GM12878 (cell line): ENCODE measurements around the gene CAPN14. TPM values are rescaled to one million over a fixed set of nuclear protein-coding genes. Genes with fewer than 3 reads are reported as not detected.

Experiments
- LARP7 ChIP-seq: fragments of 450-650 bp; IDR thresholded peaks from 2 replicates; pipeline ENCODE4 v1.6.1; 2017; ENCODE audit warnings: mild to moderate bottlenecking
- POLR2A ChIP-seq: IDR thresholded peaks from 2 replicates; pipeline ENCODE4 v1.6.1; 2011; ENCODE audit warnings: low read depth, mild to moderate bottlenecking, low read length
- ZNF217 ChIP-seq: fragments of 450-650 bp; IDR thresholded peaks from 2 replicates; pipeline ENCODE4 v1.6.1; 2017; ENCODE audit warnings: antibody characterized with exemption, mild to moderate bottlenecking
- polyA plus RNA-seq, 11 experiments: library from polyadenylated mRNA; depleted of rRNA in 4 of 11; unstranded in 6 of 11; stranded (reverse) in 5 of 11; fragments of >200 nt; fragmentation: Nextera tagmentation in 4 of 11; fragmentation: Illumina TruSeq in 1 of 11; extraction: Ambion mirVana in 4 of 11; extraction: Trizol in 1 of 11; gene quantifications; 1 replicate in 1 of 11; 2 replicates in 10 of 11; pipeline versions ENCODE4 v1.2.1 to v1.2.3, GENCODE V29; 2011 to 2016; ENCODE audit warnings: inconsistent platforms in 2 of 11, missing spikeins in 2 of 11, low read depth in 1 of 11
- total RNA-seq, 4 experiments: library from RNA; depleted of rRNA in 3 of 4; stranded (reverse); fragments of >200 nt in 3 of 4; fragmentation: Illumina TruSeq in 1 of 4; extraction: Trizol in 1 of 4; gene quantifications; 2 replicates each; pipeline versions ENCODE4 v1.2.1 to v1.2.3, GENCODE V29; 2013 to 2021
- TF ChIP-seq, protein P1 (sequence below): fragments of 450-650 bp; formaldehyde crosslinking; IDR thresholded peaks from 2 replicates; pipeline ENCODE4 v1.4.0; 2020; ENCODE audit warnings: mild to moderate bottlenecking, moderate library complexity
- TF ChIP-seq, protein P2 (sequence below): IDR thresholded peaks from 2 replicates; pipeline ENCODE4 v1.6.1; 2012; ENCODE audit warnings: improper control_type of control experiment, low read depth, low read length; ENCODE audit not compliant: insufficient replicate concordance
- TF ChIP-seq, protein P3 (sequence below): fragments of 450-650 bp; IDR thresholded peaks from 2 replicates; pipeline ENCODE4 v1.6.1; 2016; ENCODE audit warnings: mild to moderate bottlenecking

CAPN14 gene
- total and polyA plus RNA-seq, 10 of the 15 experiments (the other 5 are each of a cell fraction or from before 2014, with no cell fraction given), result 0.08 to 1.5 (median 1.1) TPM

DNA sequence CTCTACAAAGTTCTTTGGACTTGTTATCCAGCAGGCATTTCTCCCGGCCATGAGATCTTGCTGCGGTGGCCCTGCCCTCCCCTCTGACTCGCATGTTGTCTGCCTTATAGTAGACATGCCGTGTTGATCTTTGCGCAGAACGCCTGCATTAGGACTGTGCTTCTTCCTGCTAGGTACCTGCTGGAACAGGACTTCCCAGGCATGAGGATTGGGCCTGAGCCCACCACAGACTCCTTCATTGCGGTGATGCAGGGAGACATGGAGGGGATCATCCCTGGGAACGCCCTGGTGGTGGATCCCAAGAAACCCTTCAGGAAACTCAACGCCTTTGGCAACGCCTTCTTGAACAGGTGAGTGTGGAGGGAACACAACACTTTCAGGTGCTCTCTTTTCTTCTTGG, 26.8 kb upstream of the CAPN14 start (continued):
- TF ChIP-seq, protein P1, sequence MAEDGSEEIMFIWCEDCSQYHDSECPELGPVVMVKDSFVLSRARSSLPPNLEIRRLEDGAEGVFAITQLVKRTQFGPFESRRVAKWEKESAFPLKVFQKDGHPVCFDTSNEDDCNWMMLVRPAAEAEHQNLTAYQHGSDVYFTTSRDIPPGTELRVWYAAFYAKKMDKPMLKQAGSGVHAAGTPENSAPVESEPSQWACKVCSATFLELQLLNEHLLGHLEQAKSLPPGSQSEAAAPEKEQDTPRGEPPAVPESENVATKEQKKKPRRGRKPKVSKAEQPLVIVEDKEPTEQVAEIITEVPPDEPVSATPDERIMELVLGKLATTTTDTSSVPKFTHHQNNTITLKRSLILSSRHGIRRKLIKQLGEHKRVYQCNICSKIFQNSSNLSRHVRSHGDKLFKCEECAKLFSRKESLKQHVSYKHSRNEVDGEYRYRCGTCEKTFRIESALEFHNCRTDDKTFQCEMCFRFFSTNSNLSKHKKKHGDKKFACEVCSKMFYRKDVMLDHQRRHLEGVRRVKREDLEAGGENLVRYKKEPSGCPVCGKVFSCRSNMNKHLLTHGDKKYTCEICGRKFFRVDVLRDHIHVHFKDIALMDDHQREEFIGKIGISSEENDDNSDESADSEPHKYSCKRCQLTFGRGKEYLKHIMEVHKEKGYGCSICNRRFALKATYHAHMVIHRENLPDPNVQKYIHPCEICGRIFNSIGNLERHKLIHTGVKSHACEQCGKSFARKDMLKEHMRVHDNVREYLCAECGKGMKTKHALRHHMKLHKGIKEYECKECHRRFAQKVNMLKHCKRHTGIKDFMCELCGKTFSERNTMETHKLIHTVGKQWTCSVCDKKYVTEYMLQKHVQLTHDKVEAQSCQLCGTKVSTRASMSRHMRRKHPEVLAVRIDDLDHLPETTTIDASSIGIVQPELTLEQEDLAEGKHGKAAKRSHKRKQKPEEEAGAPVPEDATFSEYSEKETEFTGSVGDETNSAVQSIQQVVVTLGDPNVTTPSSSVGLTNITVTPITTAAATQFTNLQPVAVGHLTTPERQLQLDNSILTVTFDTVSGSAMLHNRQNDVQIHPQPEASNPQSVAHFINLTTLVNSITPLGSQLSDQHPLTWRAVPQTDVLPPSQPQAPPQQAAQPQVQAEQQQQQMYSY, result no peak
- TF ChIP-seq LARP7 (no peak), ZNF217 (no peak), POLR2A (no peak)
- TF ChIP-seq, protein P2, sequence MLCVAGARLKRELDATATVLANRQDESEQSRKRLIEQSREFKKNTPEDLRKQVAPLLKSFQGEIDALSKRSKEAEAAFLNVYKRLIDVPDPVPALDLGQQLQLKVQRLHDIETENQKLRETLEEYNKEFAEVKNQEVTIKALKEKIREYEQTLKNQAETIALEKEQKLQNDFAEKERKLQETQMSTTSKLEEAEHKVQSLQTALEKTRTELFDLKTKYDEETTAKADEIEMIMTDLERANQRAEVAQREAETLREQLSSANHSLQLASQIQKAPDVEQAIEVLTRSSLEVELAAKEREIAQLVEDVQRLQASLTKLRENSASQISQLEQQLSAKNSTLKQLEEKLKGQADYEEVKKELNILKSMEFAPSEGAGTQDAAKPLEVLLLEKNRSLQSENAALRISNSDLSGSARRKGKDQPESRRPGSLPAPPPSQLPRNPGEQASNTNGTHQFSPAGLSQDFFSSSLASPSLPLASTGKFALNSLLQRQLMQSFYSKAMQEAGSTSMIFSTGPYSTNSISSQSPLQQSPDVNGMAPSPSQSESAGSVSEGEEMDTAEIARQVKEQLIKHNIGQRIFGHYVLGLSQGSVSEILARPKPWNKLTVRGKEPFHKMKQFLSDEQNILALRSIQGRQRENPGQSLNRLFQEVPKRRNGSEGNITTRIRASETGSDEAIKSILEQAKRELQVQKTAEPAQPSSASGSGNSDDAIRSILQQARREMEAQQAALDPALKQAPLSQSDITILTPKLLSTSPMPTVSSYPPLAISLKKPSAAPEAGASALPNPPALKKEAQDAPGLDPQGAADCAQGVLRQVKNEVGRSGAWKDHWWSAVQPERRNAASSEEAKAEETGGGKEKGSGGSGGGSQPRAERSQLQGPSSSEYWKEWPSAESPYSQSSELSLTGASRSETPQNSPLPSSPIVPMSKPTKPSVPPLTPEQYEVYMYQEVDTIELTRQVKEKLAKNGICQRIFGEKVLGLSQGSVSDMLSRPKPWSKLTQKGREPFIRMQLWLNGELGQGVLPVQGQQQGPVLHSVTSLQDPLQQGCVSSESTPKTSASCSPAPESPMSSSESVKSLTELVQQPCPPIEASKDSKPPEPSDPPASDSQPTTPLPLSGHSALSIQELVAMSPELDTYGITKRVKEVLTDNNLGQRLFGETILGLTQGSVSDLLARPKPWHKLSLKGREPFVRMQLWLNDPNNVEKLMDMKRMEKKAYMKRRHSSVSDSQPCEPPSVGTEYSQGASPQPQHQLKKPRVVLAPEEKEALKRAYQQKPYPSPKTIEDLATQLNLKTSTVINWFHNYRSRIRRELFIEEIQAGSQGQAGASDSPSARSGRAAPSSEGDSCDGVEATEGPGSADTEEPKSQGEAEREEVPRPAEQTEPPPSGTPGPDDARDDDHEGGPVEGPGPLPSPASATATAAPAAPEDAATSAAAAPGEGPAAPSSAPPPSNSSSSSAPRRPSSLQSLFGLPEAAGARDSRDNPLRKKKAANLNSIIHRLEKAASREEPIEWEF, result no peak
- TF ChIP-seq, protein P3, sequence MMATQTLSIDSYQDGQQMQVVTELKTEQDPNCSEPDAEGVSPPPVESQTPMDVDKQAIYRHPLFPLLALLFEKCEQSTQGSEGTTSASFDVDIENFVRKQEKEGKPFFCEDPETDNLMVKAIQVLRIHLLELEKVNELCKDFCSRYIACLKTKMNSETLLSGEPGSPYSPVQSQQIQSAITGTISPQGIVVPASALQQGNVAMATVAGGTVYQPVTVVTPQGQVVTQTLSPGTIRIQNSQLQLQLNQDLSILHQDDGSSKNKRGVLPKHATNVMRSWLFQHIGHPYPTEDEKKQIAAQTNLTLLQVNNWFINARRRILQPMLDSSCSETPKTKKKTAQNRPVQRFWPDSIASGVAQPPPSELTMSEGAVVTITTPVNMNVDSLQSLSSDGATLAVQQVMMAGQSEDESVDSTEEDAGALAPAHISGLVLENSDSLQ, result no peak
